H1 (cell line): Measurements from ENCODE around the gene HID1. TPM values are rescaled to one million over a fixed set of nuclear protein-coding genes. Genes with fewer than 3 reads are reported as not detected.
"Not testable (repeated sequence)": the region's sequence is repeated elsewhere in the genome, so short reads cannot be mapped to it uniquely, and the experiment has no call there.

Source experiments
- CTCF ChIA-PET: fragments of 300-600 bp; sonication (Branson Sonifier 250); formaldehyde crosslinking; loops from one replicate; lab custom pipeline; 2021; ENCODE audit not compliant: partially characterized antibody; lab: Charles Lee
- POLR2A ChIA-PET: fragments of 300-600 bp; sonication (Branson Sonifier 250); formaldehyde crosslinking; loops from one replicate; lab custom pipeline; 2021; ENCODE audit warnings: inconsistent platforms; ENCODE audit not compliant: partially characterized antibody; lab: Charles Lee
- DNase-seq, 2 experiments: peaks; one replicate each; pipeline versions ENCODE4 v3.0.0 to v3.0.0-alpha.2; 2010 to 2022; ENCODE audit warnings: low spot score in 2 of 2, low read depth in 1 of 2, mixed read lengths in 1 of 2
- FAIRE-seq: peaks from 2 replicates; lab custom pipeline; 2011; peaks lifted over from hg19 to GRCh38; lab: Jason Lieb, UNC
- H2AFZ ChIP-seq: 2 replicates; pipeline ENCODE4 v1.8.1; 2012; ENCODE audit warnings: low read length, inconsistent platforms
- H2AK5ac ChIP-seq: 2 replicates; pipeline ENCODE4 v1.6.1; 2013; ENCODE audit warnings: low read depth, low read length
- H2BK120ac ChIP-seq: replicated peaks from 2 replicates; pipeline ENCODE3; 2013; ENCODE audit warnings: low read depth, low read length, inconsistent platforms
- H2BK12ac ChIP-seq: 2 replicates; pipeline ENCODE4 v1.6.1; 2013; ENCODE audit warnings: low read depth, low read length
- H2BK15ac ChIP-seq: 2 replicates; pipeline ENCODE4 v1.6.1; 2013; ENCODE audit warnings: low read length
- H2BK20ac ChIP-seq: 2 replicates; pipeline ENCODE4 v1.6.1; 2013; ENCODE audit warnings: low read length
- H2BK5ac ChIP-seq: 2 replicates; pipeline ENCODE4 v1.6.1; 2013; ENCODE audit warnings: low read depth, low read length
- H3K14ac ChIP-seq: 2 replicates; pipeline ENCODE4 v1.6.1; 2013; ENCODE audit warnings: inconsistent platforms; ENCODE audit not compliant: insufficient read length
- H3K18ac ChIP-seq: 2 replicates; pipeline ENCODE4 v1.6.1; 2013; ENCODE audit warnings: low read length; ENCODE audit errors: extremely low read depth
- H3K23ac ChIP-seq: 2 replicates; pipeline ENCODE4 v1.6.1; 2013; ENCODE audit warnings: inconsistent platforms; ENCODE audit not compliant: insufficient read length
- H3K23me2 ChIP-seq: 2 replicates; pipeline ENCODE4 v1.6.1; 2013; ENCODE audit warnings: low read depth, low read length
- H3K27ac ChIP-seq: 2 replicates; pipeline ENCODE4 v1.6.1; 2011; ENCODE audit warnings: low read depth, low read length, inconsistent platforms
- H3K27me3 ChIP-seq, 4 experiments: replicated peaks in 1 of 4; 1 replicate in 1 of 4; 2 replicates in 3 of 4; pipeline versions ENCODE4 v1.6.1 to v1.8.1; 2011 to 2013; ENCODE audit warnings: low read length in 3 of 4, mild to moderate bottlenecking in 3 of 4, inconsistent platforms in 2 of 4, mixed read lengths in 2 of 4, moderate library complexity in 1 of 4; ENCODE audit not compliant: control insufficient read depth in 3 of 4, insufficient read depth in 3 of 4; ENCODE audit errors: extremely low read depth in 1 of 4
- H3K36me3 ChIP-seq, 4 experiments: 2 replicates each; pipeline versions ENCODE4 v1.6.1 to v1.8.1; 2011 to 2013; ENCODE audit warnings: mild to moderate bottlenecking in 4 of 4, low read length in 3 of 4, moderate library complexity in 2 of 4, control low read depth in 1 of 4, inconsistent platforms in 1 of 4; ENCODE audit not compliant: insufficient read depth in 4 of 4, control insufficient read depth in 2 of 4
- H3K4ac ChIP-seq: replicated peaks from 2 replicates; pipeline ENCODE3; 2013; ENCODE audit warnings: low read length, low read depth, mixed read lengths, inconsistent platforms; ENCODE audit not compliant: insufficient read length
- H3K4me1 ChIP-seq, 4 experiments: replicated peaks in 1 of 4; 1 replicate in 1 of 4; 2 replicates in 3 of 4; pipeline versions ENCODE4 v1.6.1 to v1.8.1; 2011 to 2013; ENCODE audit warnings: low read length in 3 of 4, inconsistent platforms in 2 of 4, mixed read lengths in 1 of 4; ENCODE audit not compliant: insufficient read depth in 4 of 4, control insufficient read depth in 3 of 4
- H3K4me2 ChIP-seq, 2 experiments: 2 replicates each; pipeline versions ENCODE4 v1.6.1 to v1.8.1; 2011 to 2013; ENCODE audit warnings: low read depth in 2 of 2, low read length in 2 of 2, control low read depth in 1 of 2, inconsistent platforms in 1 of 2, mild to moderate bottlenecking in 1 of 2; ENCODE audit not compliant: insufficient read depth in 1 of 2
- H3K4me3 ChIP-seq, 4 experiments: fragments of 200-600, 300-600 bp in 1 of 4; sonication (generic), shearing (Covaris generic), sonication (Bioruptor Twin) in 1 of 4; 2 replicates each; pipeline versions ENCODE4 v1.5.1 to v1.8.1; 2011 to 2016; ENCODE audit warnings: low read length in 4 of 4, low read depth in 3 of 4, control low read depth in 2 of 4, inconsistent platforms in 2 of 4, mild to moderate bottlenecking in 2 of 4, mixed read lengths in 1 of 4, moderate library complexity in 1 of 4; ENCODE audit not compliant: insufficient read depth in 2 of 4; ENCODE audit errors: extremely low read depth in 1 of 4
- H3K56ac ChIP-seq: replicated peaks from 2 replicates; pipeline ENCODE3; 2013; ENCODE audit warnings: low read depth, mild to moderate bottlenecking, mixed read lengths, low read length, inconsistent platforms; ENCODE audit not compliant: insufficient read length
- H3K79me1 ChIP-seq: 2 replicates; pipeline ENCODE4 v1.6.1; 2013; ENCODE audit warnings: low read depth, low read length, control low read depth
- H3K79me2 ChIP-seq, 2 experiments: 2 replicates each; pipeline versions ENCODE4 v1.6.1 to v1.8.1; 2012 to 2013; ENCODE audit warnings: low read length in 2 of 2, mild to moderate bottlenecking in 2 of 2, inconsistent platforms in 1 of 2; ENCODE audit not compliant: insufficient read depth in 2 of 2, control insufficient read depth in 1 of 2
- H3K9ac ChIP-seq, 4 experiments: replicated peaks in 1 of 4; 1 replicate in 1 of 4; 2 replicates in 3 of 4; pipeline versions ENCODE4 v1.6.1 to v1.8.1; 2011 to 2013; ENCODE audit warnings: low read depth in 3 of 4, low read length in 3 of 4, control low read depth in 2 of 4, mild to moderate bottlenecking in 2 of 4, moderate library complexity in 2 of 4, inconsistent platforms in 1 of 4; ENCODE audit errors: extremely low read depth in 1 of 4
- H3K9me3 ChIP-seq, 2 experiments: 2 replicates each; pipeline versions ENCODE4 v1.6.1 to v1.8.1; 2012 to 2013; ENCODE audit warnings: mild to moderate bottlenecking in 2 of 2, moderate library complexity in 2 of 2, control low read depth in 1 of 2, inconsistent platforms in 1 of 2, low read depth in 1 of 2, low read length in 1 of 2, mixed read lengths in 1 of 2; ENCODE audit not compliant: insufficient read depth in 2 of 2
- H4K20me1 ChIP-seq, 2 experiments: replicated peaks in 1 of 2; 2 replicates each; pipeline versions ENCODE3 to v1.8.1; 2011 to 2013; ENCODE audit warnings: inconsistent platforms in 2 of 2, low read length in 2 of 2, mild to moderate bottlenecking in 1 of 2; ENCODE audit not compliant: insufficient read depth in 2 of 2, control insufficient read depth in 1 of 2
- H4K5ac ChIP-seq: 2 replicates; pipeline ENCODE4 v1.6.1; 2013; ENCODE audit warnings: low read length, low read depth, mixed read lengths, inconsistent platforms; ENCODE audit not compliant: insufficient read length
- H4K8ac ChIP-seq: 2 replicates; pipeline ENCODE4 v1.8.0; 2013; ENCODE audit warnings: mild to moderate bottlenecking, moderate library complexity, low read length, inconsistent platforms; ENCODE audit not compliant: insufficient read depth; ENCODE audit errors: extremely low read depth
- H4K91ac ChIP-seq: replicated peaks from 2 replicates; pipeline ENCODE3; 2013; ENCODE audit warnings: low read length, mixed read lengths, inconsistent platforms; ENCODE audit not compliant: insufficient read length
- KDM4A ChIP-seq: IDR thresholded peaks from one replicate; pipeline ENCODE4 v1.7.1; 2012; ENCODE audit warnings: low read depth, mild to moderate bottlenecking, moderate library complexity, low read length, inconsistent platforms; ENCODE audit not compliant: severe bottlenecking
- SAP30 ChIP-seq: fragments of 300-600 bp; sonication (generic); IDR thresholded peaks from 2 replicates; pipeline ENCODE4 v1.7.1; 2012; ENCODE audit warnings: low read length, moderate library complexity, mild to moderate bottlenecking, inconsistent platforms; ENCODE audit not compliant: insufficient read depth, insufficient replicate concordance
- SIN3A ChIP-seq, 2 experiments: IDR thresholded peaks in 1 of 2; conservative IDR thresholded peaks in 1 of 2; 2 replicates each; pipeline ENCODE4 v1.6.1; 2011 to 2012; ENCODE audit warnings: low read length in 2 of 2, improper control_type of control experiment in 1 of 2, low read depth in 1 of 2, mild to moderate bottlenecking in 1 of 2
- WGBS, 2 experiments: shearing (Covaris generic) in 1 of 2; methylation state at CpG; one replicate each; pipeline versions ENCODE4 v1.1.6 to v1.1.7; 2013 to 2015; ENCODE audit warnings: low lambda C conversion rate in 2 of 2, mixed read lengths in 2 of 2, inconsistent platforms in 1 of 2, low coverage in 1 of 2, missing lambda C conversion rate in 1 of 2; ENCODE audit not compliant: insufficient replicate concordance in 2 of 2, insufficient coverage in 1 of 2, insufficient read length in 1 of 2; ENCODE audit errors: extremely low coverage in 1 of 2, missing lambda C conversion rate in 1 of 2; 5-methylcytosine and 5-hydroxymethylcytosine counted together
- polyA plus RNA-seq, 7 experiments: library from polyadenylated mRNA; depleted of rRNA in 3 of 7; stranded (reverse) in 5 of 7; unstranded in 2 of 7; fragments of >200 nt in 5 of 7; fragments of 200-250 nt in 2 of 7; gene quantifications; 1 replicate in 5 of 7; 2 replicates in 1 of 7; 4 replicates in 1 of 7; pipeline versions ENCODE4 v1.2.1 to v1.2.3, GENCODE V29; 2011 to 2013; ENCODE audit warnings: missing spikeins in 2 of 7, mixed read lengths in 2 of 7
- total RNA-seq: library from RNA; stranded (reverse); fragmentation: NEBNext Ultra II Directional; extraction: Animal tissue kit (Norgen Biotek cat#: 25700); gene quantifications from 2 replicates; pipeline ENCODE4 v1.2.1, GENCODE V29; 2021

Gene HID1
- total and polyA plus RNA-seq, 2 of the 8 experiments (the other 6 are each of a cell fraction or from before 2014, with no cell fraction given) = 15.1 to 25.9 TPM

GRCh38 chr17:74982663-74983313, 10.2 kb upstream of the HID1 start:
- H3K27me3 ChIP-seq, H3K79me1 ChIP-seq, H2BK15ac ChIP-seq, H3K36me3 ChIP-seq, FAIRE-seq, H3K9me3 ChIP-seq, H4K20me1 ChIP-seq: not testable (repeated sequence)
- H3K4ac ChIP-seq = peak overlapping the region; percentile 88
- peak overlapping the region; percentile 38 for H3K14ac ChIP-seq
- peak overlapping the region; percentile 50; the same call in 1 of the 2 replicates for H3K27ac ChIP-seq
- H3K18ac ChIP-seq = peak overlapping the region; percentile 87
- peak overlapping the region; percentile 64 for H4K91ac ChIP-seq
- H3K23me2 ChIP-seq = peaks cover 12% of the 10 kb centered on the region; the same call in 1 of the 2 replicates
- H4K5ac ChIP-seq = peak overlapping the region; percentile 93
- ChIA-PET POLR2A (interaction anchor here (0.9 to 4.2 kb wide), 11 partner anchors 10 to 148 kb away, joined by 3 to 48 read pairs (median 4); partner anchors contain the start of genes HID1, MRPL58 and NT5C), CTCF (interaction anchor here (0.6 to 2.3 kb wide), 11 partner anchors 10 to 430 kb away, joined by 3 to 19 read pairs (median 4); partner anchors contain the start of genes HID1 and MIF4GD)
- H2BK20ac ChIP-seq = 0 out of 2 replicates have a peak overlapping the region, but pooled peaks have one; percentile 32
- H3K56ac ChIP-seq = peak overlapping the region; percentile 91
- peak overlapping the region; percentile 18; the same call in 1 of the 2 replicates for H2AFZ ChIP-seq
- H4K8ac ChIP-seq = peak overlapping the region; percentile 95
- H3K9ac ChIP-seq = peak overlapping the region; percentile 64 to 76 (median 70); a peak in 6 of 7 replicates
- TF ChIP-seq SAP30 (peak; percentile 56), SIN3A (conservative IDR thresholded peaks at IDR 0.05 in 1 of 2, IDR thresholded peaks at IDR 0.05 in 1 of 2; ENCODE audit: low read depth in 1 of 2, low read length in 2 of 2) (0 out of 4 replicates have a peak, but pooled peaks of 1 of the 2 experiments have one; percentile 5), KDM4A (peak; percentile 1)
- TF ChIP-seq, all 59 proteins: peak for 3; not testable (repeated sequence) for 56
- WGBS, 2 experiments = 30% methylated on average over 14 of the region's 14 CpGs; no CpG with 5 or more reads in 1 of the 2 experiments
- Histone ChIP-seq H3K4me3 (peak overlapping the region; percentile 70 to 90 (median 76)), H2BK120ac (peak overlapping the region; percentile 66), H3K4me2 (peak overlapping the region; percentile 73 to 100), H2BK12ac (peak overlapping the region; percentile 88; the same call in 1 of the 2 replicates), H2BK5ac (peak overlapping the region; percentile 84; the same call in 1 of the 2 replicates)
- not testable (repeated sequence) for H3K79me2 ChIP-seq, H3K23ac ChIP-seq, H2AK5ac ChIP-seq, H3K4me1 ChIP-seq, DNase-seq
